Measurements from ENCODE around the gene PRMT5.

Gene PRMT5

GRCh38 chr14:22875748-22876319, 53.3 kb downstream of the PRMT5 start:
- DNase-seq (ENCODE audit: low read depth in 2 of 2) = no peak

GRCh38 chr14:22875003-22875747, 54.0 kb downstream of the PRMT5 start:
- DNase-seq (ENCODE audit: low read depth in 2 of 2) = no peak

GRCh38 chr14:22872833-22873520, 56.2 kb downstream of the PRMT5 start:
- no peak for DNase-seq (ENCODE audit: low read depth in 2 of 2)

GRCh38 chr14:22872033-22872832, 56.9 kb downstream of the PRMT5 start:
- peak; percentile 63 to 64 for DNase-seq (ENCODE audit: low read depth in 2 of 2)

GRCh38 chr14:22871224-22872032, 57.7 kb downstream of the PRMT5 start, which contains the start of gene LRP10:
Gene LRP10, plus strand, starts transcription at chr14:22871740. Its CDS starts 564 bp downstream, at chr14:22872304.
- peak; percentile 70 to 74 for DNase-seq (ENCODE audit: low read depth in 2 of 2)

GRCh38 chr14:22870811-22871223, 58.4 kb downstream of the PRMT5 start:
- no peak for DNase-seq (ENCODE audit: low read depth in 2 of 2)
